HCT116 (cell line): ENCODE data around the gene C16orf78. TPM values are rescaled to one million over a fixed set of nuclear protein-coding genes. Genes with fewer than 3 reads are reported as not detected.

Source experiments
- ATAC-seq: fragments of 200-7000 bp; cut with Tn5 transposase; 2 replicates; pipeline ENCODE4 v1.9.1; 2020; ENCODE audit warnings: mild to moderate bottlenecking, moderate library complexity
- BruUV-seq: library from RNA; stranded (reverse); fragments of 400-500 nt; replicated peaks from 2 replicates; lab custom pipeline; 2021; lab: Mats Ljungman, UMichigan
- CTCF ChIA-PET: fragments of 300-600 bp; sonication (Branson Sonifier 250); formaldehyde crosslinking; loops from one replicate; lab custom pipeline; 2021; ENCODE audit warnings: antibody characterized with exemption; lab: Charles Lee
- POLR2A ChIA-PET: fragments of 300-600, 350-600 bp; sonication (Branson Sonifier 250); formaldehyde crosslinking; loops from one replicate; lab custom pipeline; 2021; ENCODE audit warnings: antibody characterized with exemption; lab: Charles Lee
- RAD21 ChIA-PET, 2 experiments: fragments of 300-600 bp; sonication (Branson Sonifier 250); formaldehyde crosslinking; loops; one replicate each; lab custom pipeline; 2023; ENCODE audit warnings: low total read pairs in 2 of 2; ENCODE audit not compliant: uncharacterized antibody in 2 of 2, unreplicated experiment in 2 of 2, low non-redundant PET in 1 of 2; lab: Charles Lee
- DNase-seq: peaks from one replicate; pipeline ENCODE4 v3.0.0-alpha.2; 2010; ENCODE audit warnings: low read depth, low spot score
- H2AFZ ChIP-seq: fragments of 200-600 bp; shearing (Covaris generic), sonication (generic); 2 replicates; pipeline ENCODE4 v1.6.1; 2017; ENCODE audit warnings: low read depth, mixed run types, mixed read lengths, antibody characterized with exemption, low read length; ENCODE audit not compliant: poor library complexity, severe bottlenecking
- H3K27ac ChIP-seq: 2 replicates; pipeline ENCODE4 v1.5.1; 2012; ENCODE audit warnings: low read depth, low read length
- H3K27me3 ChIP-seq: fragments of 200-600 bp; sonication (generic); 2 replicates; pipeline ENCODE4 v1.6.1; 2016; ENCODE audit warnings: mixed run types, low read length, mixed read lengths; ENCODE audit not compliant: insufficient read depth
- H3K36me3 ChIP-seq, 2 experiments: fragments of 200-500 bp in 1 of 2; fragments of 200-600 bp in 1 of 2; sonication (Bioruptor generic) in 1 of 2; sonication (generic) in 1 of 2; 2 replicates each; pipeline versions ENCODE4 v1.5.1 to v1.6.1; 2014 to 2016; ENCODE audit warnings: low read length in 2 of 2, inconsistent platforms in 1 of 2, mixed read lengths in 1 of 2, mixed run types in 1 of 2; ENCODE audit not compliant: insufficient read depth in 2 of 2, control insufficient read depth in 1 of 2
- H3K4me1 ChIP-seq, 2 experiments: fragments of 200-600 bp in 1 of 2; sonication (generic) in 1 of 2; 2 replicates each; pipeline versions ENCODE4 v1.5.1 to v1.6.1; 2012 to 2017; ENCODE audit warnings: low read length in 2 of 2, inconsistent platforms in 1 of 2, mild to moderate bottlenecking in 1 of 2, mixed read lengths in 1 of 2, mixed run types in 1 of 2, moderate library complexity in 1 of 2; ENCODE audit not compliant: insufficient read depth in 2 of 2, control insufficient read depth in 1 of 2
- H3K4me2 ChIP-seq: fragments of 200-600 bp; sonication (generic); 2 replicates; pipeline ENCODE4 v1.6.1; 2017; ENCODE audit warnings: mixed run types, low read length, mixed read lengths
- H3K4me3 ChIP-seq, 2 experiments: fragments of 200-600 bp in 1 of 2; sonication (generic) in 1 of 2; replicated peaks in 1 of 2; 2 replicates each; pipeline ENCODE4 v1.5.1; 2011 to 2016; ENCODE audit warnings: low read length in 2 of 2, control low read depth in 1 of 2, low read depth in 1 of 2, mild to moderate bottlenecking in 1 of 2, mixed read lengths in 1 of 2, mixed run types in 1 of 2
- H3K79me2 ChIP-seq: fragments of 200-600 bp; sonication (generic); 2 replicates; pipeline ENCODE4 v1.6.1; 2017; ENCODE audit warnings: mild to moderate bottlenecking, mixed run types, low read length, moderate library complexity, mixed read lengths; ENCODE audit not compliant: insufficient read depth
- H3K9ac ChIP-seq: fragments of 200-600 bp; sonication (generic); 2 replicates; pipeline ENCODE4 v1.6.1; 2016; ENCODE audit warnings: low read length, mixed read lengths
- H3K9me2 ChIP-seq: fragments of 200-600 bp; sonication (generic), shearing (Covaris generic); 2 replicates; pipeline ENCODE4 v1.6.1; 2017; ENCODE audit warnings: mixed run types, mild to moderate bottlenecking, moderate library complexity; ENCODE audit not compliant: insufficient read depth
- H3K9me3 ChIP-seq, 2 experiments: fragments of 200-500 bp in 1 of 2; fragments of 200-600 bp in 1 of 2; sonication (Bioruptor generic) in 1 of 2; sonication (generic) in 1 of 2; 2 replicates each; pipeline ENCODE4 v1.6.1; 2014 to 2017; ENCODE audit warnings: low read length in 2 of 2, mixed read lengths in 2 of 2, inconsistent platforms in 1 of 2, low read depth in 1 of 2, mild to moderate bottlenecking in 1 of 2, mixed run types in 1 of 2, moderate library complexity in 1 of 2; ENCODE audit not compliant: control insufficient read depth in 1 of 2, insufficient read depth in 1 of 2
- H4K20me1 ChIP-seq: fragments of 200-600 bp; sonication (generic), shearing (Covaris generic); 2 replicates; pipeline ENCODE4 v1.6.1; 2017; ENCODE audit warnings: mixed run types, mild to moderate bottlenecking, moderate library complexity; ENCODE audit not compliant: insufficient read depth
- CBX3 ChIP-seq: IDR thresholded peaks from 2 replicates; pipeline ENCODE4 v1.6.1; 2012; ENCODE audit warnings: low read depth
- EGR1 ChIP-seq: IDR thresholded peaks from 2 replicates; pipeline ENCODE4 v1.6.1; 2012; ENCODE audit warnings: low read depth
- ELF1 ChIP-seq: IDR thresholded peaks from 2 replicates; pipeline ENCODE4 v1.6.1; 2012; ENCODE audit warnings: low read depth, borderline replicate concordance
- EZH2 ChIP-seq: fragments of 200-600 bp; sonication (generic); IDR thresholded peaks from 2 replicates; pipeline ENCODE4 v1.6.1; 2017; ENCODE audit warnings: antibody characterized with exemption, mixed run types
- EZH2phosphoT487 ChIP-seq: fragments of 200-600 bp; IDR thresholded peaks from 2 replicates; pipeline ENCODE4 v1.6.1; 2018; ENCODE audit warnings: antibody characterized with exemption, borderline replicate concordance
- JUND ChIP-seq: IDR thresholded peaks from 2 replicates; pipeline ENCODE4 v1.6.1; 2012
- POLR2A ChIP-seq: IDR thresholded peaks from 2 replicates; pipeline ENCODE4 v1.7.0; 2011; ENCODE audit warnings: borderline replicate concordance; ENCODE audit not compliant: insufficient read depth, insufficient read length; ENCODE audit errors: extremely low read depth
- POLR2AphosphoS5 ChIP-seq: IDR thresholded peaks from 2 replicates; pipeline ENCODE4 v1.6.1; 2011; ENCODE audit warnings: mild to moderate bottlenecking, low read depth, low read length, moderate library complexity
- RAD21 ChIP-seq: IDR thresholded peaks from 2 replicates; pipeline ENCODE4 v1.6.1; 2012; ENCODE audit warnings: low read depth, mild to moderate bottlenecking
- SIN3A ChIP-seq: IDR thresholded peaks from 2 replicates; pipeline ENCODE4 v1.6.1; 2012; ENCODE audit warnings: low read depth
- SRF ChIP-seq: IDR thresholded peaks from 2 replicates; pipeline ENCODE4 v1.6.1; 2012; ENCODE audit warnings: low read depth
- TCF7L2 ChIP-seq: IDR thresholded peaks from 2 replicates; pipeline ENCODE4 v1.7.0; 2011; ENCODE audit warnings: borderline replicate concordance, inconsistent platforms; ENCODE audit not compliant: insufficient read depth, insufficient read length; ENCODE audit errors: extremely low read depth
- ZFX ChIP-seq: fragments of 450-650 bp; IDR thresholded peaks from 2 replicates; pipeline ENCODE4 v1.6.1; 2017
- ZNF274 ChIP-seq: fragments of 200-500 bp; sonication (Bioruptor generic); IDR thresholded peaks from 2 replicates; pipeline ENCODE4 v1.6.1; 2014; ENCODE audit warnings: mild to moderate bottlenecking, low read depth, low read length, inconsistent platforms
- intact Hi-C: fragments of 100-400 bp; cut with micrococcal nuclease; formaldehyde crosslinking; loops from 2 replicates; pipeline ENCODE4 v1.10.0; 2022
- total RNA-seq: library from RNA; stranded (reverse); gene quantifications from one replicate; pipeline ENCODE4 v1.2.1, GENCODE V29; 2021; ENCODE audit not compliant: unreplicated experiment
- TF ChIP-seq, protein P1 (sequence below), 3 experiments: fragments of 200-600 bp in 1 of 3; sonication (generic) in 1 of 3; IDR thresholded peaks in 2 of 3; conservative IDR thresholded peaks in 1 of 3; 2 replicates each; pipeline ENCODE4 v1.5.1; 2012 to 2017; ENCODE audit warnings: low read depth in 2 of 3, low read length in 2 of 3, antibody characterized with exemption in 1 of 3, borderline replicate concordance in 1 of 3, control low read depth in 1 of 3, mild to moderate bottlenecking in 1 of 3, mixed read lengths in 1 of 3, mixed run types in 1 of 3, moderate library complexity in 1 of 3; ENCODE audit not compliant: insufficient read depth in 1 of 3
- TF ChIP-seq, protein P2 (sequence below): IDR thresholded peaks from 2 replicates; pipeline ENCODE4 v1.6.1; 2011; ENCODE audit warnings: mild to moderate bottlenecking, low read length, moderate library complexity; ENCODE audit not compliant: insufficient replicate concordance; ENCODE audit errors: extremely low read depth

C16orf78 gene
- total RNA-seq, 1 experiment from 2014 or later = not detected

DNA sequence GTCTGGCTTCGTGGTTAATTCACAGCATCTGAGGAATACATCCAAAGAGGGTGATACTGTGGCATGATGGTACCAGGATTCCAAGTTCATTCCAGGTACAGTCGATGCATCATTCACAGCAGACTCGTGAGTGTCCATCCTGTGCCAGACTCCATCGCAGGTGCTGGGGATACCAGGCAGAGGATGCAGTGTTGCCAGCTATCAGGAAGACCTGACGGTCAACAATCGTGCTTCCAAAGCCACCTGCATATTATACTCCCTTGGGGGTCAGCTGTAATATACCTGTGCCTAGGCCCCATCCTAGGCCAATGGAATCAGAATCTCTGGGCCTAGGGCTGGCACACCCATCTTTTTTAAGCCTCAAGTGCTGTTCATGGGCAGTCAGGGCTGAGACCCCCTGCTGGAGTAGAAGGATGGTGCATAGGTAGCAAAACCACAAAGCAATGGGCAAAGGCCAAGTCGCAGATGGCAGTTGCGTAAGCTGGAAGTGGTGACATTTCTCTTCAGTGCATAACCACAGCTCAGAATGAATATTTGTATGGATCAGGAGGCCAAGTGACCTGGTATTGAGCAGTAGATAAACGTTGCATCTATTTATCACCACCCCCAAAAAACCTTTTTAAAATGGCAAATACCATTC lies 42.9 kb upstream of the C16orf78 start:
- H3K27ac ChIP-seq = no peak overlapping the region
- no peaks in the 10 kb centered on the region for H3K79me2 ChIP-seq
- TF ChIP-seq TCF7L2 = no peak
- no peak for TF ChIP-seq JUND
- no peak for TF ChIP-seq ELF1
- no peaks in the 10 kb centered on the region for H3K36me3 ChIP-seq
- peaks cover 57% of the 10 kb centered on the region for H3K27me3 ChIP-seq
- no peak overlapping the region for H3K4me2 ChIP-seq
- no peak overlapping the region for H2AFZ ChIP-seq
- no peaks in the 10 kb centered on the region for H3K9me3 ChIP-seq
- ATAC-seq (no peak), DNase-seq (no peak)
- H3K4me1 ChIP-seq = no peaks in the 10 kb centered on the region
- RAD21 ChIA-PET = no interaction called here
- H3K9me2 ChIP-seq = no peaks in the 10 kb centered on the region
- H4K20me1 ChIP-seq = no peaks in the 10 kb centered on the region
- CTCF ChIA-PET = no interaction called here
- H3K9ac ChIP-seq = no peak overlapping the region
- intact Hi-C loops = no loop called here
- POLR2A ChIA-PET = no interaction called here
- BruUV-seq = no TSS peak
- H3K4me3 ChIP-seq = no peak overlapping the region

DNA sequence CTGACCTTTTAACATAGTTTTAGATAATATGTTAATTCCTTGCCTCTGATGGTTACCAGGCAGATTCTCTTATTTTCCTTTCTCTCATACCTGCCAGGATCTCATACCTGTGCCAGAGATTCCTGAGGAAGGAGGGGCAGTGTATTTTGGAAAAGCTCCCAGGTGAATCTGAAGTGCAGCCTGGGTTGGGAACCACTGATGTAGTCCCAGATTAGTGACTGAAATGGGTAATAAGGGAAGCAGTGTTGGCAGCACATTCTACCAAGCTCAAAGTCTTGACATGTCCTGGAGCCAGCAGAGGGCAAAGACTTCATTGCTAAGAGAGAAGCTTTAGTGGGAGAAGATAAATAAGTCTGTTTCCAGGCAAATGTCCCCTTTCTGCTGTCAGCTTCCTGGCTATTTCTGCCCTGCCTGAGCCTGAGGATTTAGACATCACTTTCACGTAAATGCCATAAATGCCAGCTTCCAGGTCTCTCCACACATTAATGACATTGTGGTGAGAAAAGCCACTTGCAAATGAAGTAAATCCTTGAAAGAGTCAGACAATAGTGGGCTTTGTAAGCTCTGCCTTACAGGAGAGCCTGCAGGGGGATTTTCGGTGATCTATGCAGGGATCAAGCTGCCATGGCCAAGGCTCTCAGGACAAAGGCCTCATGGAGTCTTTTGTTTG lies 40.9 kb upstream of the C16orf78 start:
- TF ChIP-seq EGR1 (no peak), JUND (no peak), POLR2A (no peak), SIN3A (no peak), EZH2phosphoT487 (no peak), EZH2 (no peak), CBX3 (no peak), RAD21 (no peak), SRF (no peak), TCF7L2 (no peak), ZFX (no peak), POLR2AphosphoS5 (no peak), ZNF274 (no peak)
- TF ChIP-seq, protein P1, sequence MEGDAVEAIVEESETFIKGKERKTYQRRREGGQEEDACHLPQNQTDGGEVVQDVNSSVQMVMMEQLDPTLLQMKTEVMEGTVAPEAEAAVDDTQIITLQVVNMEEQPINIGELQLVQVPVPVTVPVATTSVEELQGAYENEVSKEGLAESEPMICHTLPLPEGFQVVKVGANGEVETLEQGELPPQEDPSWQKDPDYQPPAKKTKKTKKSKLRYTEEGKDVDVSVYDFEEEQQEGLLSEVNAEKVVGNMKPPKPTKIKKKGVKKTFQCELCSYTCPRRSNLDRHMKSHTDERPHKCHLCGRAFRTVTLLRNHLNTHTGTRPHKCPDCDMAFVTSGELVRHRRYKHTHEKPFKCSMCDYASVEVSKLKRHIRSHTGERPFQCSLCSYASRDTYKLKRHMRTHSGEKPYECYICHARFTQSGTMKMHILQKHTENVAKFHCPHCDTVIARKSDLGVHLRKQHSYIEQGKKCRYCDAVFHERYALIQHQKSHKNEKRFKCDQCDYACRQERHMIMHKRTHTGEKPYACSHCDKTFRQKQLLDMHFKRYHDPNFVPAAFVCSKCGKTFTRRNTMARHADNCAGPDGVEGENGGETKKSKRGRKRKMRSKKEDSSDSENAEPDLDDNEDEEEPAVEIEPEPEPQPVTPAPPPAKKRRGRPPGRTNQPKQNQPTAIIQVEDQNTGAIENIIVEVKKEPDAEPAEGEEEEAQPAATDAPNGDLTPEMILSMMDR (IDR thresholded peaks at IDR 0.05 in 2 of 3, conservative IDR thresholded peaks at IDR 0.05 in 1 of 3; ENCODE audit: borderline replicate concordance in 1 of 3, insufficient read depth in 1 of 3, low read depth in 2 of 3, low read length in 2 of 3) = no peak
- TF ChIP-seq, protein P2, sequence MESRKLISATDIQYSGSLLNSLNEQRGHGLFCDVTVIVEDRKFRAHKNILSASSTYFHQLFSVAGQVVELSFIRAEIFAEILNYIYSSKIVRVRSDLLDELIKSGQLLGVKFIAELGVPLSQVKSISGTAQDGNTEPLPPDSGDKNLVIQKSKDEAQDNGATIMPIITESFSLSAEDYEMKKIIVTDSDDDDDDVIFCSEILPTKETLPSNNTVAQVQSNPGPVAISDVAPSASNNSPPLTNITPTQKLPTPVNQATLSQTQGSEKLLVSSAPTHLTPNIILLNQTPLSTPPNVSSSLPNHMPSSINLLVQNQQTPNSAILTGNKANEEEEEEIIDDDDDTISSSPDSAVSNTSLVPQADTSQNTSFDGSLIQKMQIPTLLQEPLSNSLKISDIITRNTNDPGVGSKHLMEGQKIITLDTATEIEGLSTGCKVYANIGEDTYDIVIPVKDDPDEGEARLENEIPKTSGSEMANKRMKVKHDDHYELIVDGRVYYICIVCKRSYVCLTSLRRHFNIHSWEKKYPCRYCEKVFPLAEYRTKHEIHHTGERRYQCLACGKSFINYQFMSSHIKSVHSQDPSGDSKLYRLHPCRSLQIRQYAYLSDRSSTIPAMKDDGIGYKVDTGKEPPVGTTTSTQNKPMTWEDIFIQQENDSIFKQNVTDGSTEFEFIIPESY = no peak
- no peaks in the 10 kb centered on the region for H3K9me3 ChIP-seq
- H3K4me2 ChIP-seq = no peak overlapping the region
- H3K36me3 ChIP-seq = no peaks in the 10 kb centered on the region
- no TSS peak for BruUV-seq
- peaks cover 48% of the 10 kb centered on the region for H3K27me3 ChIP-seq
- H3K9me2 ChIP-seq = no peaks in the 10 kb centered on the region
- no peaks in the 10 kb centered on the region for H3K79me2 ChIP-seq
- ATAC-seq = no peak
- H3K9ac ChIP-seq = no peak overlapping the region
- no peak overlapping the region for H2AFZ ChIP-seq
- H4K20me1 ChIP-seq = no peaks in the 10 kb centered on the region
- DNase-seq = no peak
- H3K4me1 ChIP-seq = no peaks in the 10 kb centered on the region
- ChIA-PET RAD21 (no interaction called here), POLR2A (no interaction called here), CTCF (interaction anchor here (0.8 kb wide), 1 partner anchor 17 kb away, joined by 3 read pairs; no protein-coding TSS in a partner anchor)
- H3K4me3 ChIP-seq = no peak overlapping the region
- intact Hi-C loops = no loop called here
- no peak overlapping the region for H3K27ac ChIP-seq
